ENCODE measurements around the gene NR1D1.

The NR1D1 gene

GRCh38 chr17:40075201-40075941 lies 25.0 kb downstream of the NR1D1 start:
- DNase-seq (ENCODE audit: low read depth) = no peak

GRCh38 chr17:40074871-40075200 lies 25.6 kb downstream of the NR1D1 start:
- DNase-seq (ENCODE audit: low read depth) = no peak

GRCh38 chr17:40074175-40074512 lies 26.2 kb downstream of the NR1D1 start:
- DNase-seq (ENCODE audit: low read depth) = no peak

GRCh38 chr17:40073454-40074174 lies 26.8 kb downstream of the NR1D1 start:
- no peak for DNase-seq (ENCODE audit: low read depth)

- no peak for DNase-seq (ENCODE audit: low read depth)
These were observed 27.5 kb downstream of the NR1D1 start for GRCh38 chr17:40072735-40073346.

GRCh38 chr17:40072040-40072734 lies 28.2 kb downstream of the NR1D1 start:
- no peak for DNase-seq (ENCODE audit: low read depth)

GRCh38 chr17:40071313-40072039 lies 28.9 kb downstream of the NR1D1 start:
- no peak for DNase-seq (ENCODE audit: low read depth)

- no peak for DNase-seq (ENCODE audit: low read depth)
These were observed 29.6 kb downstream of the NR1D1 start for GRCh38 chr17:40070709-40071312.

GRCh38 chr17:40069751-40070708 lies 30.4 kb downstream of the NR1D1 start:
- DNase-seq (ENCODE audit: low read depth) = no peak

GRCh38 chr17:40068917-40069750 lies 31.3 kb downstream of the NR1D1 start:
- DNase-seq (ENCODE audit: low read depth) = peak; percentile 65

GRCh38 chr17:40068584-40068916 lies 31.8 kb downstream of the NR1D1 start:
- no peak for DNase-seq (ENCODE audit: low read depth)

- no peak for DNase-seq (ENCODE audit: low read depth)
These were observed 32.2 kb downstream of the NR1D1 start for GRCh38 chr17:40068129-40068581.

- no peak for DNase-seq (ENCODE audit: low read depth)
These were observed 32.7 kb downstream of the NR1D1 start for GRCh38 chr17:40067710-40068109.

GRCh38 chr17:40065769-40066510 lies 34.4 kb downstream of the NR1D1 start:
- no peak for DNase-seq (ENCODE audit: low read depth)

- DNase-seq (ENCODE audit: low read depth) = no peak
These were observed 35.2 kb downstream of the NR1D1 start for GRCh38 chr17:40064971-40065768.

- no peak for DNase-seq (ENCODE audit: low read depth)
These were observed 36.4 kb downstream of the NR1D1 start for GRCh38 chr17:40063901-40064531.

- no peak for DNase-seq (ENCODE audit: low read depth)
These were observed 37.1 kb downstream of the NR1D1 start for GRCh38 chr17:40063187-40063771.
